Naive thymus-derived CD8-positive, alpha-beta T cell (primary cell): ENCODE data around the gene EYA4. TPM values are rescaled to one million over a fixed set of nuclear protein-coding genes. Genes with fewer than 3 reads are reported as not detected.
A peak's percentile ranks its signal among the peaks of the same experiment; 100 is the strongest.
"Not testable (repeated sequence)": the region's sequence is repeated elsewhere in the genome, so short reads cannot be mapped to it uniquely, and the experiment has no call there.

Experiments used
- ATAC-seq, 2 donors: fragments of 150-1000 bp; cut with Tn5 transposase in 1 of 2; sonication (Bioruptor Pico), chemical (Tn5 transposase) in 1 of 2; 1 replicate in 1 of 2; 2 replicates in 1 of 2; pipeline ENCODE4 v1.10.0; 2021; ENCODE audit warnings: mild to moderate bottlenecking in 2 of 2, moderate library complexity in 2 of 2
- POLR2A ChIA-PET: fragments of 350-600 bp; sonication (Branson Sonifier 250); formaldehyde crosslinking; loops from one replicate; lab custom pipeline; 2021; ENCODE audit warnings: antibody characterized with exemption; lab: Charles Lee
- DNase-seq, 10 donors: peaks; one replicate each; pipeline versions ENCODE4 v3.0.0 to v3.0.0-alpha.2; 2020 to 2022
- H3K27ac Mint-ChIP-seq, 10 donors: one replicate each; pipeline ENCODE4 v1.8.0; 2020 to 2022; ENCODE audit warnings: mild to moderate bottlenecking in 10 of 10, mixed read lengths in 10 of 10, moderate library complexity in 4 of 10, inconsistent platforms in 1 of 10
- H3K27me3 Mint-ChIP-seq, 5 donors: one replicate each; pipeline ENCODE4 v1.8.0; 2021 to 2022; ENCODE audit warnings: mixed read lengths in 5 of 5
- H3K36me3 Mint-ChIP-seq, 3 donors: one replicate each; pipeline ENCODE4 v1.8.0; 2020 to 2022; ENCODE audit warnings: mixed read lengths in 3 of 3, mild to moderate bottlenecking in 2 of 3, inconsistent platforms in 1 of 3
- H3K4me1 Mint-ChIP-seq, 4 donors: one replicate each; pipeline ENCODE4 v1.8.0; 2021 to 2022; ENCODE audit warnings: mixed read lengths in 4 of 4
- H3K4me3 Mint-ChIP-seq, 10 donors: one replicate each; pipeline ENCODE4 v1.8.0; 2020 to 2022; ENCODE audit warnings: mild to moderate bottlenecking in 10 of 10, mixed read lengths in 10 of 10, moderate library complexity in 6 of 10, inconsistent platforms in 1 of 10
- H3K9me3 Mint-ChIP-seq, 9 donors: one replicate each; pipeline ENCODE4 v1.8.0; 2020 to 2022; ENCODE audit warnings: mixed read lengths in 9 of 9, mild to moderate bottlenecking in 3 of 9, inconsistent platforms in 1 of 9, moderate library complexity in 1 of 9
- polyA plus RNA-seq, 3 donors: library from polyadenylated mRNA; unstranded; fragments of 300-500 nt; fragmentation: Illumina TruSeq; gene quantifications; one replicate each; pipeline ENCODE4 v1.2.3, GENCODE V29; 2021
- total RNA-seq, 8 experiments: library from RNA in 2 of 8; stranded (reverse) in 2 of 8; gene quantifications; one replicate each; pipeline ENCODE4 v1.2.3 and lab custom pipeline; 2021 to 2026

Gene EYA4
- total and polyA plus RNA-seq, 5 experiments from 2014 or later: not detected

- no peaks in the 10 kb centered on the region for H3K36me3 Mint-ChIP-seq
- no peaks in the 10 kb centered on the region for H3K9me3 Mint-ChIP-seq
Observed at GRCh38 chr6:133380047-133380446, 138.9 kb downstream of the EYA4 start.

DNA sequence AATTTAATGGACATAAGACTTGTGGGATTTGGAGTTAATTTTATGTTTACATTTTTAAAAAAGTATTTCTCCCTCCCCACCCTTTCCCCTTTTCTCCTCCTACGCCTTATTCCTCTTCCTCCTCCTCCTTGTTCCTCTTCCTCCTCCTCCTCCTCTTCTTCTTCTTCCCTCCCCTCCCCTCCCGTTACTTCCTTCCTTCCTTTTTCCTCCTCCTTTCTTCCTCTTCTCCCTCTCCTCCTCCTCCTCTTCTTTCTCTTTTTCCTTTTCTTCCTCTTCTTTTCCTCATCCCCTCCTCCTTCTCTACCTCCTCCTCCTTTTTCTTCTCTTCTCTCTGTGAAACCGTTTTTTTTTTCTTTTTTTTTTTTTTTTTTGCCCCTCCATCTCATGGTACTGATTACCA is 139.6 kb downstream of the EYA4 start:
- Mint-ChIP-seq H3K36me3 (no peaks in the 10 kb centered on the region), H3K4me3 (no peak overlapping the region), H3K27ac (no peak overlapping the region), H3K4me1 (no peaks in the 10 kb centered on the region), H3K27me3 (peaks cover 0 to 31% (median 8%) of the 10 kb centered on the region in 5 donors), H3K9me3 (no peaks in the 10 kb centered on the region)
- DNase-seq (no peak), ATAC-seq (no peak)
- POLR2A ChIA-PET: no interaction called here

More at GRCh38 chr6:133380047-133380446, 138.9 kb downstream of the EYA4 start:
- Mint-ChIP-seq H3K4me3 (no peak overlapping the region), H3K4me1 (no peaks in the 10 kb centered on the region), H3K27me3 (peaks cover 0 to 31% (median 8%) of the 10 kb centered on the region in 5 donors), H3K27ac (no peak overlapping the region)
- no peak for DNase-seq
- no peak for ATAC-seq
- POLR2A ChIA-PET: no interaction called here

DNA sequence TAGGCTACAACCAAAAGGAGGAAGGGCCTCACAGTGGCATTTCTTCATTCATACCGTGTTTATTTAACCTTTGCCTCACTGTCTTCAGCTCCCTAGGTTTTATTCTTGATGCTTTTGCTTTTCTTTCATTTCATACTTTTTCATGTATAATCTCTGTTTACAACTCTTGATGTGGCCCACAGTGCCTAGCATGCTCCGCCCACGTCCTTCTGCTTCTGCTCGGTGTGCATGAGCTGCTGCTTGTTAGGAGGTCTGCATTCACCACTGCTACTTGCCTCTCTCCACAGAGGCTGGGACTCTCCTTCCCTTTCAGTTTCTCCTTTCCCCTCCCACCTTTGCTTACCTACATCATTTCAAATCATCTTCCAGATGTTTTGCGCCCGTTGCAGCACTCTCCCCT is 147.6 kb downstream of the EYA4 start:
- POLR2A ChIA-PET: no interaction called here
- Mint-ChIP-seq H3K27me3 (peaks cover 0 to 14% (median 0%) of the 10 kb centered on the region in 5 donors), H3K9me3 (peaks cover 0 to 5% (median 0%) of the 10 kb centered on the region in 9 donors), H3K27ac (no peak overlapping the region), H3K36me3 (no peaks in the 10 kb centered on the region), H3K4me1 (no peaks in the 10 kb centered on the region), H3K4me3 (no peak overlapping the region)
- DNase-seq (no peak), ATAC-seq (no peak)

DNA sequence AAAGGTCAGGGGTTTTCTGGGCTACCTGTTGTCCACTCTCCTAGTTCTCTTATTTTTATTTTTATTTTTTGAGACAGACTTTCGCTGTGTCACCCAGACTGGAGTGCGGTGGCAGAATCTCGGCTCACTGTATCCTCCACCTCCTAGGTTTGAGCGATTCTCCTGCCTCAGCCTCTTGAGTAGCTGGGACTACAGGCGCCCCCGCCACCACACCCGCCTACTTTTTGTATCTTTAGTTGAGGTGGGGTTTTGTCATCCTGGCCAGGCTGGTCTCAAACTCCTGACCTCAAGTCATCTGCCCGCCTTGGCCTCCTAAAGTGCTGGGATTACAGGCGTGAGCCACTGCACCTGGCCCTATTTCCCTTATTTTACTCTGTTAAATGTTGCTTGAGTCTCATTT is 149.0 kb downstream of the EYA4 start:
- ATAC-seq (no peak), DNase-seq (no peak)
- H3K9me3 Mint-ChIP-seq: peaks cover 0 to 5% (median 0%) of the 10 kb centered on the region in 9 donors
- no peak overlapping the region for H3K27ac Mint-ChIP-seq
- no peaks in the 10 kb centered on the region for H3K36me3 Mint-ChIP-seq
- no peaks in the 10 kb centered on the region for H3K4me1 Mint-ChIP-seq
- peaks cover 0 to 14% (median 4%) of the 10 kb centered on the region in 5 donors for H3K27me3 Mint-ChIP-seq
- no peak overlapping the region for H3K4me3 Mint-ChIP-seq
- POLR2A ChIA-PET: no interaction called here

GRCh38 chr6:133392015-133392414 is 150.9 kb downstream of the EYA4 start:
- no peak for DNase-seq
- Mint-ChIP-seq H3K36me3 (no peaks in the 10 kb centered on the region), H3K4me3 (no peak overlapping the region), H3K27me3 (peaks cover 2 to 17% (median 5%) of the 10 kb centered on the region in 5 donors), H3K9me3 (peaks cover 0 to 5% (median 0%) of the 10 kb centered on the region in 9 donors), H3K27ac (no peak overlapping the region), H3K4me1 (no peaks in the 10 kb centered on the region)
- no peak for ATAC-seq
- POLR2A ChIA-PET: no interaction called here

DNA sequence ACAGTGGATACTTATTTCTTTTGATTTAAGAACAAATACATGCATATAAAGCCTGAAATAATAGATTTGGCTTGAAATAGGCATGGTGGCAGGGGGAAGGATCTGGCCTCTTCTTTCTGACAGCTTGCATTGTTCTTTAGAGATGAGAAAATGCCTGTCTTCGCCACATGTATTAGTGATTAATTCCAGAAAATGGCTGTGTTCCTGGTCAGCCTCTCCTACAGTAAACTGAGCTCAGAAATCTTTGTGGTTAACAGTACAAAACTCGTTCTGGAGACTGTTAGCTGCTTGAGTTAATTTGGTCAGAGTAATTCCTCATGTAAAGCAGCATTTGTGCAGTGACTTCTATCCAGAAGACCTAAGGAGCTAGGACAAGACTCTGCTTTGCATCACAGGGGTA is 151.5 kb downstream of the EYA4 start:
- DNase-seq: no peak
- peaks cover 2 to 17% (median 7%) of the 10 kb centered on the region in 5 donors for H3K27me3 Mint-ChIP-seq
- H3K9me3 Mint-ChIP-seq: peaks cover 0 to 5% (median 0%) of the 10 kb centered on the region in 9 donors
- H3K4me1 Mint-ChIP-seq: no peaks in the 10 kb centered on the region
- no peak overlapping the region for H3K4me3 Mint-ChIP-seq
- POLR2A ChIA-PET: no interaction called here
- no peak for ATAC-seq
- no peaks in the 10 kb centered on the region for H3K36me3 Mint-ChIP-seq
- no peak overlapping the region for H3K27ac Mint-ChIP-seq

GRCh38 chr6:133393891-133394290 is 152.7 kb downstream of the EYA4 start:
- DNase-seq (no peak), ATAC-seq (no peak)
- Mint-ChIP-seq H3K27ac (no peak overlapping the region), H3K9me3 (peaks cover 0 to 5% (median 0%) of the 10 kb centered on the region in 9 donors), H3K27me3 (peaks cover 2 to 17% (median 7%) of the 10 kb centered on the region in 5 donors), H3K36me3 (no peaks in the 10 kb centered on the region), H3K4me3 (no peak overlapping the region), H3K4me1 (no peaks in the 10 kb centered on the region)
- POLR2A ChIA-PET: no interaction called here

DNA sequence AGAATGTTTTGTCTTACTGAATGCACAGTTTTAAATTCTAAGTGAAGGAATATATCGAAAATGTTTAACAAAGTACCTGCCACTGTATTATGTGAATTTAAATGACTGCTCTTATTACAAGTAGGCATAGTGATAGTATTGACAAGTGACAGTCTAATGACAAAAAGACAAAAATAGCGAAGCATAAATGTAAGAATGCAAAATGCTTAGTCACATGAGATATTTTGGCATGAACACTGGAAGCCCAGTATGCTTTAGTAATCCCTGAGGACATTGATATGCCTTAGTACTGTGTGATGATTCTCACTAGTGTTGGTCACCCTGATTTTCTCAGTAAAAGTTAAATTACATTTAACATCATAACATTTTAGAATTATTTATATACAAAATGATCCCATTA is 153.5 kb downstream of the EYA4 start:
- ATAC-seq: no peak
- H3K9me3 Mint-ChIP-seq: peaks cover 0 to 5% (median 0%) of the 10 kb centered on the region in 9 donors
- no peak for DNase-seq
- H3K4me1 Mint-ChIP-seq: no peaks in the 10 kb centered on the region
- peaks cover 2 to 17% (median 7%) of the 10 kb centered on the region in 5 donors for H3K27me3 Mint-ChIP-seq
- H3K4me3 Mint-ChIP-seq: no peak overlapping the region
- POLR2A ChIA-PET: no interaction called here
- no peak overlapping the region for H3K27ac Mint-ChIP-seq
- H3K36me3 Mint-ChIP-seq: no peaks in the 10 kb centered on the region

GRCh38 chr6:133396233-133396983 is 155.3 kb downstream of the EYA4 start:
- POLR2A ChIA-PET: no interaction called here
- Mint-ChIP-seq H3K4me3 (no peak overlapping the region), H3K27me3 (peaks cover 2 to 17% (median 7%) of the 10 kb centered on the region in 5 donors), H3K27ac (no peak overlapping the region), H3K9me3 (peaks cover 0 to 3% (median 0%) of the 10 kb centered on the region in 9 donors), H3K4me1 (no peaks in the 10 kb centered on the region), H3K36me3 (no peaks in the 10 kb centered on the region)
- ATAC-seq (no peak), DNase-seq (no peak)

DNA sequence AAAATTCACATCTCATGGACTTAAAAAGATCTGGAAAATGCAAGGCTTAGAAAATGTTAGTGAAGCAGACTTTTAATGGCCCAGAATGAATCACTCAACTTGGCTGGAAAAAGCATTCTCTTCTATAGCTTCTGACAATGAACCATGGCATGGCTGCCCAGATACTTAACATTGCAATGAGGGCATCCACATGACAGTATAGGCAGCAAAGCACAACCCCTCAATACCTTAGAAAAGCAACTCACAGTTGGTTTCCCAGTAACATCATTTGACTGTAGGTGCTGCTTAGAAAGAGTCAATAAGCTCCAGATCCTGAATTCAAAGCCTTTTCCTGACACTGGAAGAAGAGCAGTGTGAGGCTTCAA is 155.8 kb downstream of the EYA4 start:
- POLR2A ChIA-PET: no interaction called here
- Mint-ChIP-seq H3K4me3 (no peak overlapping the region), H3K27me3 (peaks cover 2 to 17% (median 7%) of the 10 kb centered on the region in 5 donors), H3K9me3 (peaks cover 0 to 3% (median 0%) of the 10 kb centered on the region in 9 donors), H3K27ac (no peak overlapping the region), H3K36me3 (no peaks in the 10 kb centered on the region), H3K4me1 (no peaks in the 10 kb centered on the region)
- DNase-seq (no peak), ATAC-seq (no peak)

GRCh38 chr6:133397601-133398000 is 156.4 kb downstream of the EYA4 start:
- POLR2A ChIA-PET, ATAC-seq, H3K4me1 Mint-ChIP-seq, DNase-seq, H3K36me3 Mint-ChIP-seq, H3K4me3 Mint-ChIP-seq, H3K9me3 Mint-ChIP-seq: not testable (repeated sequence)
- Mint-ChIP-seq H3K27me3 (peaks cover 2 to 17% (median 7%) of the 10 kb centered on the region in 5 donors), H3K27ac (peak overlapping the region in 1 of 10 donors; percentile 18)

- no peak for DNase-seq
- Mint-ChIP-seq H3K4me1 (no peaks in the 10 kb centered on the region), H3K9me3 (peaks cover 0 to 3% (median 0%) of the 10 kb centered on the region in 9 donors), H3K36me3 (no peaks in the 10 kb centered on the region), H3K4me3 (no peak overlapping the region), H3K27ac (no peak overlapping the region), H3K27me3 (peaks cover 2 to 17% (median 3%) of the 10 kb centered on the region in 5 donors)
- ATAC-seq: no peak
- POLR2A ChIA-PET: no interaction called here
Observed at GRCh38 chr6:133399426-133399825, 158.3 kb downstream of the EYA4 start.

DNA sequence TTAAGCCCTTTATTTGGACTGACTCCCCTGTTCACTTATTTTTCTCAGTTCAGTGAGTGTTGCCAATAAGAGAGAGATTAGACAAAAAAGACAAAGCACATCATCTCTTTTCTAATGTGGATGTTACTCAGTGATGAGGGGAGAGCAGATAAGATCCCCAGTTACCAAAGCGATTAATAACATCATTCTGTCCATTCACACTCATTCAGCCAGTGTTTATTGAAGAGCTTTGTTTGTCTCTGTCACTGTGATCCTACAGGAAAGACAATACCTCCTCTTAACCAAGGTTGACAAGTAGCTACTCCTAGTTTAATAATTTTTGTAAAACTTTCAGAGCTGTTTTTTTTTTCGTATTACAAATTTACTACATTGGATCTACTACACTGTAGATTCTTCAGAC is 163.0 kb downstream of the EYA4 start:
- Mint-ChIP-seq H3K36me3 (no peaks in the 10 kb centered on the region), H3K4me3 (no peak overlapping the region), H3K27ac (no peak overlapping the region), H3K9me3 (peaks cover 0 to 14% (median 0%) of the 10 kb centered on the region in 9 donors), H3K27me3 (no peaks in the 10 kb centered on the region), H3K4me1 (no peaks in the 10 kb centered on the region)
- DNase-seq: no peak
- ATAC-seq: no peak
- POLR2A ChIA-PET: no interaction called here

DNA sequence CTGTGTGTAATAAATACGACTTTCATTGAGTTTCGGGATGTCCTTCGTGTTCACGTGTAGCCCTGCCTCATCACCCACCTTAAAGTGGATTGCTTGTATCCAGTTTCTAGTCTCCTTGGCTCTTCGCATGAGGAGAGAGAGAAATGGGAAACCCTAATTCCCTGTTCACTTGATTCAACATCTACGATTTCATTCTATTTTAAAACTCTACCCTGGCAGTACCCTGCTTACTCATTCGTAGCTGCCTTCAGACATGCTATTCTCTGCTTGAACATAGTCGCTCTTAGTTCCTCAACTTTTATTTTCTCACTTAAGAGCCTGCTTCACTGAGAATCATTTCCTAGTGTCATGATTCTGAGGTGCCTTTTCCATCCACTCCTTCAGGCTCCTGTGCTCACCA is 163.6 kb downstream of the EYA4 start:
- ATAC-seq (no peak), DNase-seq (no peak)
- Mint-ChIP-seq H3K27ac (no peak overlapping the region), H3K9me3 (peaks cover 0 to 14% (median 0%) of the 10 kb centered on the region in 9 donors), H3K4me3 (no peak overlapping the region), H3K36me3 (no peaks in the 10 kb centered on the region), H3K4me1 (no peaks in the 10 kb centered on the region), H3K27me3 (no peaks in the 10 kb centered on the region)
- POLR2A ChIA-PET: no interaction called here
